Rectal smooth muscle tissue (tissue), 1 donor: ENCODE results near the gene SLC17A4.
"Not testable (repeated sequence)": the region's sequence is repeated elsewhere in the genome, so short reads cannot be mapped to it uniquely, and the experiment has no call there.

Experiments
- H3K27ac ChIP-seq: one replicate; pipeline ENCODE4 v1.7.0; 2013; ENCODE audit warnings: low read depth, low read length, inconsistent platforms
- H3K27me3 ChIP-seq: one replicate; pipeline ENCODE4 v1.7.0; 2013; ENCODE audit warnings: low read length; ENCODE audit not compliant: control insufficient read depth, insufficient read depth
- H3K36me3 ChIP-seq: one replicate; pipeline ENCODE4 v1.7.0; 2013; ENCODE audit warnings: low read length; ENCODE audit not compliant: control insufficient read depth, insufficient read depth
- H3K4me1 ChIP-seq: one replicate; pipeline ENCODE4 v1.7.0; 2013; ENCODE audit warnings: low read length; ENCODE audit not compliant: control insufficient read depth, insufficient read depth
- H3K4me3 ChIP-seq: one replicate; pipeline ENCODE4 v1.7.0; 2013; ENCODE audit warnings: low read length
- H3K9ac ChIP-seq: one replicate; pipeline ENCODE4 v1.7.0; 2013; ENCODE audit warnings: low read length

Gene SLC17A4

DNA sequence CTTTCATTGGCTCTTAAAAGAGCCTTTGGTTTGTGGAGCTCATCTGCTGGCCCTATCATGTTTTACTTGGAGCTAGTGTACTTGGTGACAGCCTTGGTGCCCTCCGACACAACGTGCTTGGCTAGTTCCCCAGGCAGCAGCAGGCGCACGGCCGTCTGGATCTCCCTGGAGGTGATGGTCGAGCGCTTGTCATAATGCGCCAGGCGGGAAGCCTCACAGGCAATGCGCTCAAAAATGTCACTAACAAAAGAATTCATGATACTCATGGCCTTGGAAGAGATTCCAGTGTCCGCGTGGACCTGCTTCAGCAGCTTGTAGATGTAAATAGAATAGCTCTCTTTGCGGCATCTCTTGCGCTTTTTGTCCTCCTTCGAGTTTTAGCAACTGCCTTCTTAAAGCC lies 22.8 kb upstream of the SLC17A4 start:
- Histone ChIP-seq H3K4me3 (no peak overlapping the region), H3K36me3 (no peaks in the 10 kb centered on the region), H3K27me3 (no peaks in the 10 kb centered on the region), H3K9ac (no peak overlapping the region), H3K27ac (no peak overlapping the region), H3K4me1 (no peaks in the 10 kb centered on the region)

DNA sequence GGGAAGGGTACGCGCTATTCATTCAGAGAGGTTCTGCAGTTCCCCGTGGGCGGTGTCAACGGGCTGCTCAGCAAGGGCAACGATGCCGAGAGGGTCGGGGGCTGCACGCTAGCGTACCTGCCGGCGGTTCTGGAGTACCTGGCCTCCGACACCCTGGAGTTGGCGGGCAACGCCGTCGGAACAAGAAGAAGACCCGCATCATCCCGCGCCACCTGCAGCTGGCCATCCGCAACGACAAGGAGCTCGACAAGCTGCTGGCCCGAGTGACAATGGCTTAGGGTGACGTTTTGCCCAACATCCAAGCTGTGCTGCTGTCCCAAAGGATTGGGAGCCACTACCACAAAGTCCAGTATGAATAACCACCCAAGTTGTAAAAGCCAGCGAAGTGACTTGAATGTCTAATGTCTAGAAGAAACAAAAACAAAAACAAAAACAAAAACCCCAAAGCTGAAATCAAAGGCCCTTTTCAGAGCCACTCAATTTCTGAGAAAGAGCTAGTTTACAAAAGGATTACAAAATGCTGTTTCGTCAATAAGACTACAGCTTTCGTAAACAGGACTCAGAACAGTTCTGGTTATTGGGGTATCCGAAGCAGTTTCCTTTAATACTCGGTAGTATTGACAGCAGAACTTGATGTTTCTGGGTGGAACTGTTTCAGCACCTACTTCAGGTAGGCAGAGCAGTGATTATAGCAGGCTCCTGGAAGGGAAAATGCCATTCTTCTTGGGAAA lies 21.9 kb upstream of the SLC17A4 start:
- H3K27ac ChIP-seq = no peak overlapping the region
- no peak overlapping the region for H3K4me3 ChIP-seq
- no peaks in the 10 kb centered on the region for H3K4me1 ChIP-seq
- no peaks in the 10 kb centered on the region for H3K36me3 ChIP-seq
- H3K9ac ChIP-seq = no peak overlapping the region
- H3K27me3 ChIP-seq = no peaks in the 10 kb centered on the region

DNA sequence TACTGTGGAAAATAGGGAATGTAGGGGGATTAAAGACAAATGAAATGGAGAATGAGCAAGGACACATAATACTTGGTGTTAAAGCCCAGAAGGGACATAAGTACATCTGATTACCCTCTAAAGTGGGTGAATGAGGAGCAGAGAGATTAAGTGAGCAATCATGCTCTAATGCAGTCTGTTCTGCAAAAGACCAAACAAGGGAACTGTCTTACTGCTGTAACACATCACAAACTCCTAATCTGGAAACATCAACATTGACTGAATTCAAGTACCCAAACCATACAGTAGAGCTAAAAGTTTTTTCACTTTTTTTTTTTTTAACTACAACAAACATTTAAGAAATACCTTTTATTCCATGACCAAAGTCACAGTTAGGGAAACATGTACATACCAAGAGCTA lies 19.3 kb upstream of the SLC17A4 start:
- no peaks in the 10 kb centered on the region for H3K36me3 ChIP-seq
- H3K4me1 ChIP-seq = no peaks in the 10 kb centered on the region
- H3K4me3 ChIP-seq = no peak overlapping the region
- no peaks in the 10 kb centered on the region for H3K27me3 ChIP-seq
- H3K9ac ChIP-seq = no peak overlapping the region
- no peak overlapping the region for H3K27ac ChIP-seq

DNA sequence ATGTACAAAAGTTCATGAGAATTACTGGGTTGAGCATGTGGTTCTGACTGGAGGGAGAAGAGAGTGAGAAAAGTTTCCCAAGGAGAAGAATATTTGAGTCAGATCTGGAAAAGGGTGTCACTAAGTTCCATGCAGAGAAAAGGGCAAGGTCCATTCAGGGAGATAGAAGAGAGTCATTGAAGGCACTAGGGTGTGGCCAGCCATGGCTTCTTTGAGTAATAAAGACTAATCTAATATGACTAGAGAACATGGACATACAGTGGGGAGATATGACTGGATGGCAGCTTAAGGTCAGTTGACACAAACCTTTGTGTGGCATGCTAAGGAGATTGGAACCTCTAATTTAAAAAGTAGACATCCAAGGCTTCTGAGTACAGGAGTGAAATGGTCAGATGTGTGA lies 10.7 kb upstream of the SLC17A4 start:
- Histone ChIP-seq H3K27me3 (no peaks in the 10 kb centered on the region), H3K36me3 (no peaks in the 10 kb centered on the region), H3K27ac (no peak overlapping the region), H3K4me3 (no peak overlapping the region), H3K4me1 (no peaks in the 10 kb centered on the region), H3K9ac (no peak overlapping the region)

DNA sequence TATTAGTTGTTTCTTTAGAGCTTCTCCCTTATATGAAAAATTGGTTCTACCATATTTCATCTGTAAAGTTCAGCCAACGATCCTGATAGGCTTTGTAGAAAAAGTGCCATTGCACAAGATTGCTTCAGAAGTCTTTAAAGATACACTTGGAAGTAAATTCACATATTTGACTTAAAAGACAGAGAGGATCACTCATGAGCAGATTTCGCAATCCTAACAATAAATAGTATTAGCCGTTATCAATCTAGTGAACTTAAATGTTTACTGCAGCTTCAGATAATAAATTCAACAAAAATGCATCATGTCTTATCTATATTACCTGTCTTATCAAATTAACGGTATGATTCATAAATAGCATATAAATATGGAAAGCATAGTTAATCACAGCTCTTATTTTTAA lies 8.7 kb upstream of the SLC17A4 start:
- Histone ChIP-seq H3K36me3 (no peaks in the 10 kb centered on the region), H3K27me3 (no peaks in the 10 kb centered on the region), H3K4me3 (no peak overlapping the region), H3K9ac (no peak overlapping the region), H3K27ac (no peak overlapping the region), H3K4me1 (no peaks in the 10 kb centered on the region)

DNA sequence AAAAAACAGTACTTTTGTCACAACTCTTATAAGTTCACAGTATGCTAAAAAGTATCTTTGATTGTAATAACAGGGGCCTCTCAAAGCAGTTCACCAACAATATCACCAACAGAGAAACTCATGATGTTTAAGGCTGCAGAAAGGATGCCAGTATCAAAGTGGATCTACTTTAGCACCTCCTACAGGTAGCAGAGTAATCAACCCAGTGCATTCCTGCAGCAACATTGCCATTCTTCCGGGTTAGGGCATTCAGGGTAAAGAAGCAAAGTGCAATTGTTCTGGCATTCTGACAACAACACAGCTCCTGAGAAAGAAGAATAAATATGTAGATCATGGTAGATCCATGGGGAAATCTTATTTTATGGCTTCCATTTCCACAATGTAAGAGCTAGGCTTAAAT lies 7.6 kb upstream of the SLC17A4 start:
- Histone ChIP-seq H3K4me3 (no peak overlapping the region), H3K4me1 (no peaks in the 10 kb centered on the region), H3K36me3 (no peaks in the 10 kb centered on the region), H3K27me3 (no peaks in the 10 kb centered on the region), H3K27ac (no peak overlapping the region), H3K9ac (no peak overlapping the region)

DNA sequence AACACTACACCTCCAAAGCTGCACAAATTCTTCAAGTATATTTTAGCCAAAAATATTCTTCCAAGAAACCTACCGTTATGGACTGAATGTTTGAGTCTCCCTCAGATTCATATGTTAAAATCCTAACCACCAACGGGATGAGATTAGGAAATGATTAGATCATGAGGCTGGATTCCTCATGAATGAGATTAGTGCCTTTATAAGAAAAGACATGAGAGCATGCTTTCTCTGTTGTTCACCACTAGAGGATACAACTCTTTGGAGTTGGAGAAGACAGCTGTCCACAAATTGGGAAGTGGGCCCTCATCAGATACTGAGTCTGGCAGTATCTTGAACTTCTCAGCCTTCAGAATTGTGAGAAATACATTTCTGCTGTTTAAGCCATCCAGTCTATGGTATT lies 7.1 kb upstream of the SLC17A4 start:
- Histone ChIP-seq H3K27ac (no peak overlapping the region), H3K9ac (no peak overlapping the region), H3K4me1 (no peaks in the 10 kb centered on the region), H3K27me3 (no peaks in the 10 kb centered on the region), H3K4me3 (no peak overlapping the region), H3K36me3 (no peaks in the 10 kb centered on the region)

DNA sequence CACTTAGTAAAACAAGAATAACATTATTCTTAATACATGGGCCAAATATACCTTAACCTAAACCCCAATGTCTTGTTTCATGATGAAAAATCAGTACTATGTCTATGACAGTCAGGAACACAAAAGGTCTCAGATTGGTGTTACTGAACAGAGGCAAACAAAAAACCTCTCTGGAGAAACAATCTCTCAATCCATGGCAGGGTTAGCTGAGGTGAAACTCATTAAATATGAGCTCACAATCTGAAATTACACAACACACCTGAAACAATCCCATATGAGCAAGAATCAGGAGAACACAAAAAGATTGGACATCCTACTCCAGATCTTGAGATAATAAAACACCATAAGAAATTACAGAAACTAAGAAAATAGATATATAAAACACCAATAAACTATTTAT lies 6.5 kb upstream of the SLC17A4 start:
- H3K27me3 ChIP-seq = no peaks in the 10 kb centered on the region
- H3K4me1 ChIP-seq = no peaks in the 10 kb centered on the region
- no peak overlapping the region for H3K4me3 ChIP-seq
- H3K9ac ChIP-seq = no peak overlapping the region
- H3K36me3 ChIP-seq = no peaks in the 10 kb centered on the region
- H3K27ac ChIP-seq = no peak overlapping the region

DNA sequence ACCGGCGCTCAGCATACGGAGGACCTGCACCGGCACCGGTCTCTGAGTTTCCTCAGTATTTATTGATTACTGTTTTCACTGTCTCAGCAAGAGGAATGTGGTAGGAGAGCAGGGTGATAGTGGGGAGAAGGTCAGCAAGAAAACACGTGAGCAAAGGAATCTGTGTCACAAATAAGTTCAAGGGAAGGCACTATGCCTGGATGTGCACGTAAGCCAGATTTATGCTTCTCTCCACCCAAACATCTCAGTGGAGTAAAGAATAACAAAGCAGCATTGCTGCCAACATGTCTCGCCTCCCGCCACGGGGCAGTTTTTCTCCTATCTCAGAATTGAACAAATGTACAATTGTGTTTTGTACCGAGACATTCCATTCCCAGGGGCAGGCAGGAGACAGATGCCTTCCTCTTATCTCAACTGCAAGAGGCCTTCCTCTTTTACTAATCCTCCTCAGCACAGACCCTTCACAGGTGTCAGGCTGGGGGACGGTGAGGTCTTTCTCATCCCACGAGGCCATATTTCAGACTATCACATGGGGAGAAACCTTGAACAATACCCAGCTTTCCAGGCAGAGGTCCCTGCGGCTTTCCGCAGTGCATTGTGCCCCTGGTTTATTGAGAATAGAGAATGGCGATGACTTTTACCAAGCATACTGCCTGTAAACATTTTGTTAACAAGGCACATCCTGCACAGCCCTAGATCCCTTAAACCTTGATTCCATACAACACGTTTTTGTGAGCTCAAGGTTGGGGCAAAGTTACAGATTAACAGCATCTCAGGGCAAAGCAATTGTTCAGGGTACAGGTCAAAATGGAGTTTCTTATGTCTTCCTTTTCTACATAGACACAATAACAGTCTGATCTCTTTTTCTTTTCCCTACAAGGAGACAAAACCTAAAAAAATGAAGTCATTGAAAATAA lies 5.7 kb upstream of the SLC17A4 start:
- not testable (repeated sequence) for H3K4me1 ChIP-seq, H3K4me3 ChIP-seq, H3K9ac ChIP-seq, H3K27ac ChIP-seq, H3K27me3 ChIP-seq, H3K36me3 ChIP-seq

DNA sequence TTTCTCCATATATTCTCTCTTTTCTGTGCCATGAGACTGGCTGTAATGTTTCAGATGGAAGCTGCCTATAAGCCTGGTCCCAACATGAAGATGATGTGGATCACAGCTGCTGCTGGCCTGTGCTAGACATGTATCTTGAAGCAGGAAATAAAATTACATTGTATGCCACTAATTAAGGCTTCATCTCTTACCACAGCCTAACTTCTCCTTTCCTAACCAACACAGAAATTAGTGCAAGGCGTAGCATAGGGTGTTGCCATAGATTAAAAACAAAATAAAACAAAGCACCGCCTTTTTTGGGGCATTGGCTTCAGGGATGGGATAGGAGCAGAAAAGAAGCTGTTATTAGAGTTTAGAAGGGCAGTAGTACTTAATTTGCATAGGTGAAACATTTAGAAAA lies 4.7 kb upstream of the SLC17A4 start:
- H3K36me3 ChIP-seq = no peaks in the 10 kb centered on the region
- no peaks in the 10 kb centered on the region for H3K27me3 ChIP-seq
- no peak overlapping the region for H3K4me3 ChIP-seq
- no peaks in the 10 kb centered on the region for H3K4me1 ChIP-seq
- no peak overlapping the region for H3K9ac ChIP-seq
- no peak overlapping the region for H3K27ac ChIP-seq

DNA sequence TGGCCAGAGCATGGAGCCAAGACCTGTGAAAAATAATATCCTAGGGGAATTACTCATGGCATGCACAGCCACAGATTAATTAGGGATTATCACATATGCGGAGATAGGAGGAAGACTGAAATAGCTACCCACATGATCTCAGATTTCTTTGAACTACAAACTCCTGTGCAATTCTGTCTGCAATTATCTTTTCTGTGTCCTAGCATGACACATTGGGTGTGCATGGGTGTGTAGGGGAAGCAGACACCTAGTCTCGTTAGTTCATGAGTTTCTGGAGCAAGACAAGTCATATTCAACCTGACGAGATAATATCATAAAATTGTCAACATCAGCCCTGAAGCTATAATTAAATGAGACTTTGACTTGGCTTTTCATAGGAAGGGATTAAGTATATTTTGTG lies 3.6 kb upstream of the SLC17A4 start:
- Histone ChIP-seq H3K4me3 (no peak overlapping the region), H3K27ac (no peak overlapping the region), H3K4me1 (no peaks in the 10 kb centered on the region), H3K36me3 (no peaks in the 10 kb centered on the region), H3K27me3 (no peaks in the 10 kb centered on the region), H3K9ac (no peak overlapping the region)

DNA sequence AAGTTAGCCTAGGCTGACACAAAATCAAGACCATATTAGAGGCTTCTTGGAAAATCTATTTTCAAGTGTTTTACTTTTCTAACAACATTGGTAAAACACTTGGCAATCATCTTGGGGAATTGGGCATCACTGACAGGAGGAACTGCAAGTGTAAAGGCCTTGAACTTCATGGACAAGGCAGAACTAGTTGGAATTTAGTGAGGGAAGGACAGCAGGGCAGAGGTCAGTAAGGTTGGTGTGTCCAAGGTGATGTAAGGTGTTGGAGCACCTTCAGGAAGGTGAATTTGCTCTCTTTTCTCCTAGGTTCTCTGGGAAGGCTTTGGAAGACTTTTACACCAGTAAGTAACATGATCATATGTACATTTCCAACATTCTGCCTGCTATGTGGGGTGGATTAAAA lies 1.5 kb upstream of the SLC17A4 start:
- H3K4me1 ChIP-seq = no peaks in the 10 kb centered on the region
- no peak overlapping the region for H3K4me3 ChIP-seq
- H3K36me3 ChIP-seq = no peaks in the 10 kb centered on the region
- H3K9ac ChIP-seq = no peak overlapping the region
- H3K27me3 ChIP-seq = no peaks in the 10 kb centered on the region
- H3K27ac ChIP-seq = no peak overlapping the region

DNA sequence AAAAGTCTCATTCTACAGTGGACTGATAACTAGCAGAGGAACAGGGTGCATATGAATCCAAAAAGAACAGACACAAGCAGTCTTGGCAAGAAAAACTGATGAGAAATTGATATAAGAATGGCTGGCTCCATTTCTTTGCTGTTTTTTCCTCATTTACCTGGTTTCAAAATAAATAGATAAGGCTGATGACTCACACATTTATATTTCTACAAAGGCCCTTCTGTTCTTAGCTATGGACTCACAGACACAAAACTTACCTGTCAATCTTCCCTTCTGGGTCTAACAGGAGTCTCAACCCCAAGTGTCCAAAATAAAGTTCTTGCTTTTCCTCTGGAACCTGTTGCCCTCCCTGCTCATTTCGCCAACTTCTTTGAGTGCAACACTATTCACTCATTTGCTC lies 941 bp downstream of the SLC17A4 start:
- H3K4me1 ChIP-seq = no peaks in the 10 kb centered on the region
- H3K36me3 ChIP-seq = no peaks in the 10 kb centered on the region
- H3K9ac ChIP-seq = no peak overlapping the region
- H3K27me3 ChIP-seq = no peaks in the 10 kb centered on the region
- peak overlapping the region; percentile 53 for H3K4me3 ChIP-seq
- no peak overlapping the region for H3K27ac ChIP-seq
